ENCODE results near the gene OXNAD1. TPM values are rescaled to one million over a fixed set of nuclear protein-coding genes. Genes with fewer than 3 reads are reported as not detected.

Gene OXNAD1
- total RNA-seq, 2 experiments from 2014 or later, result 18.1 to 18.7 TPM

DNA sequence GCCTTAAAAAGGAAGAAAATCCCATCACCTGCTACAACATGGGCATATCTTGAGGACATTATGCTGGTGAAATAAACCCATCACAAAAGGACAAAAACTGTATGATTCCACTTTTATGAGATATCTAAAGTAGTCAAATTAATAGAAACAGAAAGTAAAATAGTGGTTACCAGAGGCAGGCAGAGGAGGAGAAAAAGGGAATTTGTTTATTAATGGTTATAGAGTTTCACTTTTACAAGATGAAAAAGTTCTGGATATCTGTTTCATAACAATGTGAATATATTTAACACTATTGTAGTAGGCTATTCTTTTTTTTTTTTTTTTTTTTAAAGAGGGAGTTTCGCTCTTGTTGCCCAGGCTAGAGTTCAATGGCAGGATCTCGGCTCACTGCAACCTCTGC, 40.7 kb upstream of the OXNAD1 start:
- no peaks in the 10 kb centered on the region for H3K9me2 ChIP-seq (ENCODE audit: insufficient read depth, low read length)
- no peak overlapping the region for H2AFZ ChIP-seq (ENCODE audit: low read length)
- intact Hi-C loops (cut with micrococcal nuclease; ENCODE audit: unreplicated experiment), result no loop called here
- no peaks in the 10 kb centered on the region for H3K4me1 ChIP-seq (ENCODE audit: insufficient read depth, low read length, poor library complexity, severe bottlenecking)
- H3K4me3 ChIP-seq (ENCODE audit: low read depth, low read length, poor library complexity, severe bottlenecking), result no peak overlapping the region
- ChIA-PET CTCF (ENCODE audit: unreplicated experiment) (no interaction called here), POLR2A (no interaction called here)
- H4K20me1 ChIP-seq (ENCODE audit: insufficient read depth, low read length), result no peaks in the 10 kb centered on the region
- no peaks in the 10 kb centered on the region for H3K79me2 ChIP-seq (ENCODE audit: insufficient read depth, low read depth, low read length)
- H3K9me3 ChIP-seq (ENCODE audit: low read length), result no peaks in the 10 kb centered on the region
- H3K4me2 ChIP-seq (ENCODE audit: low read length), result no peak overlapping the region
- H3K36me3 ChIP-seq (ENCODE audit: insufficient read depth, low read length), result no peaks in the 10 kb centered on the region
- no peak overlapping the region for H3K27ac ChIP-seq (ENCODE audit: low read depth, low read length, poor library complexity, severe bottlenecking)
- BruUV-seq (replicated peaks), result no TSS peak
- TF ChIP-seq EZH2phosphoT487 (IDR thresholded peaks at IDR 0.05; ENCODE audit: borderline replicate concordance, low read depth, low read length), result no peak
- TF ChIP-seq, protein P1, sequence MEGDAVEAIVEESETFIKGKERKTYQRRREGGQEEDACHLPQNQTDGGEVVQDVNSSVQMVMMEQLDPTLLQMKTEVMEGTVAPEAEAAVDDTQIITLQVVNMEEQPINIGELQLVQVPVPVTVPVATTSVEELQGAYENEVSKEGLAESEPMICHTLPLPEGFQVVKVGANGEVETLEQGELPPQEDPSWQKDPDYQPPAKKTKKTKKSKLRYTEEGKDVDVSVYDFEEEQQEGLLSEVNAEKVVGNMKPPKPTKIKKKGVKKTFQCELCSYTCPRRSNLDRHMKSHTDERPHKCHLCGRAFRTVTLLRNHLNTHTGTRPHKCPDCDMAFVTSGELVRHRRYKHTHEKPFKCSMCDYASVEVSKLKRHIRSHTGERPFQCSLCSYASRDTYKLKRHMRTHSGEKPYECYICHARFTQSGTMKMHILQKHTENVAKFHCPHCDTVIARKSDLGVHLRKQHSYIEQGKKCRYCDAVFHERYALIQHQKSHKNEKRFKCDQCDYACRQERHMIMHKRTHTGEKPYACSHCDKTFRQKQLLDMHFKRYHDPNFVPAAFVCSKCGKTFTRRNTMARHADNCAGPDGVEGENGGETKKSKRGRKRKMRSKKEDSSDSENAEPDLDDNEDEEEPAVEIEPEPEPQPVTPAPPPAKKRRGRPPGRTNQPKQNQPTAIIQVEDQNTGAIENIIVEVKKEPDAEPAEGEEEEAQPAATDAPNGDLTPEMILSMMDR (conservative IDR thresholded peaks at IDR 0.05; ENCODE audit: low read length), result no peak
- DNase-seq (ENCODE audit: low spot score), result no peak

DNA sequence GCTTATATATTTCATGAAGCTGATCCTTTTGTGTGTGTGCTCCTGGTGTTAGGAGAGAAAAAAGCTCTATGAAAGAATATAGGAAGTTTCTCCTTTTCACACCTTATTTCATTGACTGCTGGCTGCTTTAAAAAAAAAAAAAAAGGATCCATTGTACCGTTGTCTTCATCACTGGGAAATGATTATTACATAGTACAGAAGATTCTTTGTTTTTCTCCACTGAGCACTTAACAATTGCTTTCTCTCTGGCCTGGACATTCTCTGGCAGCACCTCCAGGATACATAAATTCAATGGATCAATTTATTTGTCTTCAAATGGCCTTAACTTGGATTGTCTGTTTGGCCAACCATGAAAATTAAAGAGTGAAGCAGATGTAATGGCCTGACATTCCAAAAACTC, 37.4 kb upstream of the OXNAD1 start:
- TF ChIP-seq, protein P1 (conservative IDR thresholded peaks at IDR 0.05; ENCODE audit: low read length), result no peak
- no peak for TF ChIP-seq EZH2phosphoT487 (IDR thresholded peaks at IDR 0.05; ENCODE audit: borderline replicate concordance, low read depth, low read length)
- CTCF ChIA-PET (ENCODE audit: unreplicated experiment), result no interaction called here
- POLR2A ChIA-PET, result interaction anchor here (0.6 to 0.7 kb wide), 3 partner anchors 27 to 839 kb away, joined by 3 to 4 read pairs (median 3); no protein-coding TSS in a partner anchor

DNA sequence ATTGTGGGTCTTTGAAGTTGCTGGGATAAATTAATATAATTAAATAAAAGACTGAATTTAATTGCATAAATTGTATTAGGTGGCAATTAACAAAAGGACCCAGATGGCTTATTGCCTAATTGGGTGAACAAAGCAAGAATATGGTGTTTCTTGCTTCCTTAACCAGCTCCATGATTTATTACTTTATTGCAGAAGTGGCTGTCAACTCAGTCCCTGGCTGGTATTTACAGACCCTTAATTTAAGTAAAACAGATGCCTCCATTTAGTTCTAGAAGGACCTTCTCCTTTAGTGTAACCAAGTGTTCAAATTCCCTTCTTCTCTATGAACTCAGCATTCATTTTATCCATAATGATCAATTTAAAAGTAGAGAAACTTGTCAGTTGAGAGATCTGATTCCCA, 35.3 kb upstream of the OXNAD1 start:
- no peak for DNase-seq (ENCODE audit: low spot score)
- TF ChIP-seq, protein P1 (conservative IDR thresholded peaks at IDR 0.05; ENCODE audit: low read length), result no peak
- no peak for TF ChIP-seq EZH2phosphoT487 (IDR thresholded peaks at IDR 0.05; ENCODE audit: borderline replicate concordance, low read depth, low read length)
- no peaks in the 10 kb centered on the region for H3K9me2 ChIP-seq (ENCODE audit: insufficient read depth, low read length)
- ChIA-PET POLR2A (interaction anchor here (0.7 kb wide), 1 partner anchor 9 kb away, joined by 3 read pairs; no protein-coding TSS in a partner anchor), CTCF (ENCODE audit: unreplicated experiment) (no interaction called here)
- no TSS peak for BruUV-seq (replicated peaks)
- no peaks in the 10 kb centered on the region for H3K4me1 ChIP-seq (ENCODE audit: insufficient read depth, low read length, poor library complexity, severe bottlenecking)
- no peak overlapping the region for H2AFZ ChIP-seq (ENCODE audit: low read length)
- H3K9me3 ChIP-seq (ENCODE audit: low read length), result no peaks in the 10 kb centered on the region
- H3K79me2 ChIP-seq (ENCODE audit: insufficient read depth, low read depth, low read length), result no peaks in the 10 kb centered on the region
- intact Hi-C loops (cut with micrococcal nuclease; ENCODE audit: unreplicated experiment), result no loop called here
- no peak overlapping the region for H3K4me2 ChIP-seq (ENCODE audit: low read length)
- no peak overlapping the region for H3K27ac ChIP-seq (ENCODE audit: low read depth, low read length, poor library complexity, severe bottlenecking)
- no peaks in the 10 kb centered on the region for H4K20me1 ChIP-seq (ENCODE audit: insufficient read depth, low read length)
- H3K36me3 ChIP-seq (ENCODE audit: insufficient read depth, low read length), result no peaks in the 10 kb centered on the region
- H3K4me3 ChIP-seq (ENCODE audit: low read depth, low read length, poor library complexity, severe bottlenecking), result no peak overlapping the region

More for the DNA sequence above, 37.4 kb upstream of the OXNAD1 start:
- Histone ChIP-seq H3K9me2 (ENCODE audit: insufficient read depth, low read length) (no peaks in the 10 kb centered on the region), H2AFZ (ENCODE audit: low read length) (no peak overlapping the region), H3K9me3 (ENCODE audit: low read length) (no peaks in the 10 kb centered on the region), H3K27ac (ENCODE audit: low read depth, low read length, poor library complexity, severe bottlenecking) (no peak overlapping the region), H3K4me3 (ENCODE audit: low read depth, low read length, poor library complexity, severe bottlenecking) (no peak overlapping the region), H3K79me2 (ENCODE audit: insufficient read depth, low read depth, low read length) (no peaks in the 10 kb centered on the region), H3K4me1 (ENCODE audit: insufficient read depth, low read length, poor library complexity, severe bottlenecking) (no peaks in the 10 kb centered on the region), H4K20me1 (ENCODE audit: insufficient read depth, low read length) (no peaks in the 10 kb centered on the region), H3K36me3 (ENCODE audit: insufficient read depth, low read length) (no peaks in the 10 kb centered on the region), H3K4me2 (ENCODE audit: low read length) (no peak overlapping the region)
- BruUV-seq (replicated peaks), result no TSS peak
- intact Hi-C loops (cut with micrococcal nuclease; ENCODE audit: unreplicated experiment), result no loop called here
- no peak for DNase-seq (ENCODE audit: low spot score)

Measured in OCI-LY7 (cell line).